Measurements from ENCODE around the gene C1orf122. TPM values are rescaled to one million over a fixed set of nuclear protein-coding genes. Genes with fewer than 3 reads are reported as not detected.

The C1orf122 gene
- total and polyA plus RNA-seq, 2 of the 13 experiments (the other 11 are each of a cell fraction or from before 2014, with no cell fraction given), result 18.7 to 40.6 TPM

DNA sequence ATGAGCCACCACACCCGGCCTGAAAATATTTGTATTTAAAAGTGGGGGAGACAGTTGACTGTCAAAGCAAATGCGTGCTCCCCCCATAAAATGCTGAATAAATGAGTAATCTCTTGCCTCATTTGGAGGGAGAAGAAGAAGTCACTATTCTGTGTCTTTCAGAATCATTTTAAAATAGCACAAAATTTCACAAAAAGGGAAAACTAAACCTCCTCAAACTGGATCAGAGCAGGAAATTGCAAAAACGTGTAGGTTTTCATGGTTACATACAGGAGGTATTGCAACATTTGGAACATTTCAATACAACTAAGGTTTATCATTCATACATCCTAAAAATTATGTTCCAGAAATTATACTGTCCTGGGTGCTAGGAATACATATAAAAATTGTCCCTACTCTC is 38.2 kb downstream of the C1orf122 start (continued):
- TF ChIP-seq, protein P1, sequence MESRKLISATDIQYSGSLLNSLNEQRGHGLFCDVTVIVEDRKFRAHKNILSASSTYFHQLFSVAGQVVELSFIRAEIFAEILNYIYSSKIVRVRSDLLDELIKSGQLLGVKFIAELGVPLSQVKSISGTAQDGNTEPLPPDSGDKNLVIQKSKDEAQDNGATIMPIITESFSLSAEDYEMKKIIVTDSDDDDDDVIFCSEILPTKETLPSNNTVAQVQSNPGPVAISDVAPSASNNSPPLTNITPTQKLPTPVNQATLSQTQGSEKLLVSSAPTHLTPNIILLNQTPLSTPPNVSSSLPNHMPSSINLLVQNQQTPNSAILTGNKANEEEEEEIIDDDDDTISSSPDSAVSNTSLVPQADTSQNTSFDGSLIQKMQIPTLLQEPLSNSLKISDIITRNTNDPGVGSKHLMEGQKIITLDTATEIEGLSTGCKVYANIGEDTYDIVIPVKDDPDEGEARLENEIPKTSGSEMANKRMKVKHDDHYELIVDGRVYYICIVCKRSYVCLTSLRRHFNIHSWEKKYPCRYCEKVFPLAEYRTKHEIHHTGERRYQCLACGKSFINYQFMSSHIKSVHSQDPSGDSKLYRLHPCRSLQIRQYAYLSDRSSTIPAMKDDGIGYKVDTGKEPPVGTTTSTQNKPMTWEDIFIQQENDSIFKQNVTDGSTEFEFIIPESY (CRISPR knock-in tag; IDR thresholded peaks at IDR 0.05), result no peak
- TF ChIP-seq ZNF501 (CRISPR knock-in tag; IDR thresholded peaks at IDR 0.05) (no peak), ZMYM4 (CRISPR knock-in tag; IDR thresholded peaks at IDR 0.05) (no peak), MAFK (conservative IDR thresholded peaks at IDR 0.05 in 1 of 2, IDR thresholded peaks at IDR 0.05 in 1 of 2; ENCODE audit: low read length in 2 of 2) (no peak), ZNF3 (CRISPR knock-in tag; IDR thresholded peaks at IDR 0.05) (no peak), RARG (CRISPR knock-in tag; IDR thresholded peaks at IDR 0.05; ENCODE audit: low read depth) (no peak), CHCHD3 (CRISPR knock-in tag; IDR thresholded peaks at IDR 0.05) (no peak)
- TF ChIP-seq, protein P2, sequence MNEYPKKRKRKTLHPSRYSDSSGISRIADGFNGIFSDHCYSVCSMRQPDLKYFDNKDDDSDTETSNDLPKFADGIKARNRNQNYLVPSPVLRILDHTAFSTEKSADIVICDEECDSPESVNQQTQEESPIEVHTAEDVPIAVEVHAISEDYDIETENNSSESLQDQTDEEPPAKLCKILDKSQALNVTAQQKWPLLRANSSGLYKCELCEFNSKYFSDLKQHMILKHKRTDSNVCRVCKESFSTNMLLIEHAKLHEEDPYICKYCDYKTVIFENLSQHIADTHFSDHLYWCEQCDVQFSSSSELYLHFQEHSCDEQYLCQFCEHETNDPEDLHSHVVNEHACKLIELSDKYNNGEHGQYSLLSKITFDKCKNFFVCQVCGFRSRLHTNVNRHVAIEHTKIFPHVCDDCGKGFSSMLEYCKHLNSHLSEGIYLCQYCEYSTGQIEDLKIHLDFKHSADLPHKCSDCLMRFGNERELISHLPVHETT (CRISPR knock-in tag; conservative IDR thresholded peaks at IDR 0.05), result no peak
- TF ChIP-seq, protein P3, sequence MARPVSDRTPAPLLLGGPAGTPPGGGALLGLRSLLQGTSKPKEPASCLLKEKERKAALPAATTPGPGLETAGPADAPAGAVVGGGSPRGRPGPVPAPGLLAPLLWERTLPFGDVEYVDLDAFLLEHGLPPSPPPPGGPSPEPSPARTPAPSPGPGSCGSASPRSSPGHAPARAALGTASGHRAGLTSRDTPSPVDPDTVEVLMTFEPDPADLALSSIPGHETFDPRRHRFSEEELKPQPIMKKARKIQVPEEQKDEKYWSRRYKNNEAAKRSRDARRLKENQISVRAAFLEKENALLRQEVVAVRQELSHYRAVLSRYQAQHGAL (CRISPR knock-in tag; IDR thresholded peaks at IDR 0.05; ENCODE audit: not compliant biosample characterization), result no peak
- TF ChIP-seq, protein P4, sequence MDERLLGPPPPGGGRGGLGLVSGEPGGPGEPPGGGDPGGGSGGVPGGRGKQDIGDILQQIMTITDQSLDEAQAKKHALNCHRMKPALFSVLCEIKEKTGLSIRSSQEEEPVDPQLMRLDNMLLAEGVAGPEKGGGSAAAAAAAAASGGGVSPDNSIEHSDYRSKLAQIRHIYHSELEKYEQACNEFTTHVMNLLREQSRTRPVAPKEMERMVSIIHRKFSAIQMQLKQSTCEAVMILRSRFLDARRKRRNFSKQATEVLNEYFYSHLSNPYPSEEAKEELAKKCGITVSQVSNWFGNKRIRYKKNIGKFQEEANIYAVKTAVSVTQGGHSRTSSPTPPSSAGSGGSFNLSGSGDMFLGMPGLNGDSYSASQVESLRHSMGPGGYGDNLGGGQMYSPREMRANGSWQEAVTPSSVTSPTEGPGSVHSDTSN (CRISPR knock-in tag; IDR thresholded peaks at IDR 0.05), result no peak
- TF ChIP-seq, protein P5, sequence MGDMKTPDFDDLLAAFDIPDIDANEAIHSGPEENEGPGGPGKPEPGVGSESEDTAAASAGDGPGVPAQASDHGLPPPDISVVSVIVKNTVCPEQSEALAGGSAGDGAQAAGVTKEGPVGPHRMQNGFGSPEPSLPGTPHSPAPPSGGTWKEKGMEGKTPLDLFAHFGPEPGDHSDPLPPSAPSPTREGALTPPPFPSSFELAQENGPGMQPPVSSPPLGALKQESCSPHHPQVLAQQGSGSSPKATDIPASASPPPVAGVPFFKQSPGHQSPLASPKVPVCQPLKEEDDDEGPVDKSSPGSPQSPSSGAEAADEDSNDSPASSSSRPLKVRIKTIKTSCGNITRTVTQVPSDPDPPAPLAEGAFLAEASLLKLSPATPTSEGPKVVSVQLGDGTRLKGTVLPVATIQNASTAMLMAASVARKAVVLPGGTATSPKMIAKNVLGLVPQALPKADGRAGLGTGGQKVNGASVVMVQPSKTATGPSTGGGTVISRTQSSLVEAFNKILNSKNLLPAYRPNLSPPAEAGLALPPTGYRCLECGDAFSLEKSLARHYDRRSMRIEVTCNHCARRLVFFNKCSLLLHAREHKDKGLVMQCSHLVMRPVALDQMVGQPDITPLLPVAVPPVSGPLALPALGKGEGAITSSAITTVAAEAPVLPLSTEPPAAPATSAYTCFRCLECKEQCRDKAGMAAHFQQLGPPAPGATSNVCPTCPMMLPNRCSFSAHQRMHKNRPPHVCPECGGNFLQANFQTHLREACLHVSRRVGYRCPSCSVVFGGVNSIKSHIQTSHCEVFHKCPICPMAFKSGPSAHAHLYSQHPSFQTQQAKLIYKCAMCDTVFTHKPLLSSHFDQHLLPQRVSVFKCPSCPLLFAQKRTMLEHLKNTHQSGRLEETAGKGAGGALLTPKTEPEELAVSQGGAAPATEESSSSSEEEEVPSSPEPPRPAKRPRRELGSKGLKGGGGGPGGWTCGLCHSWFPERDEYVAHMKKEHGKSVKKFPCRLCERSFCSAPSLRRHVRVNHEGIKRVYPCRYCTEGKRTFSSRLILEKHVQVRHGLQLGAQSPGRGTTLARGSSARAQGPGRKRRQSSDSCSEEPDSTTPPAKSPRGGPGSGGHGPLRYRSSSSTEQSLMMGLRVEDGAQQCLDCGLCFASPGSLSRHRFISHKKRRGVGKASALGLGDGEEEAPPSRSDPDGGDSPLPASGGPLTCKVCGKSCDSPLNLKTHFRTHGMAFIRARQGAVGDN (CRISPR knock-in tag; IDR thresholded peaks at IDR 0.05), result no peak
